Peyer's patch (tissue), 4 donors: ENCODE data around the gene CACNA2D2. TPM values are rescaled to one million over a fixed set of nuclear protein-coding genes. Genes with fewer than 3 reads are reported as not detected.

Experiments used
- DNase-seq, 3 donors: peaks; one replicate each; pipeline ENCODE4 v3.0.0-alpha.2; 2017 to 2019
- H3K27ac ChIP-seq, 4 donors: fragments of 200-600 bp; sonication (generic); one replicate each; pipeline ENCODE4 v1.5.1; 2016 to 2019
- H3K27me3 ChIP-seq, 2 donors: fragments of 200-600 bp; sonication (generic); one replicate each; pipeline ENCODE4 v1.5.1; 2019
- H3K36me3 ChIP-seq, 3 donors: fragments of 200-600 bp; sonication (generic); one replicate each; pipeline ENCODE4 v1.5.1; 2016 to 2019
- H3K4me1 ChIP-seq, 4 donors: fragments of 200-600 bp; sonication (generic); one replicate each; pipeline ENCODE4 v1.5.1; 2016 to 2019
- H3K4me3 ChIP-seq, 4 donors: fragments of 200-600 bp; sonication (generic); 1 replicate in 3 of 4; 2 replicates in 1 of 4; pipeline ENCODE4 v1.5.1; 2016 to 2019; ENCODE audit warnings: mild to moderate bottlenecking in 1 of 4
- H3K9me3 ChIP-seq, 4 donors: fragments of 200-600 bp; sonication (generic); one replicate each; pipeline ENCODE4 v1.5.1; 2016 to 2019; ENCODE audit warnings: mild to moderate bottlenecking in 1 of 4
- CTCF ChIP-seq, 6 experiments: fragments of 450-650 bp in 4 of 6; fragments of 200-600 bp in 2 of 6; sonication (generic) in 1 of 6; IDR thresholded peaks; one replicate each; pipeline ENCODE4 v1.5.1; 2017 to 2019; ENCODE audit warnings: antibody characterized with exemption in 6 of 6, mild to moderate bottlenecking in 3 of 6, moderate library complexity in 1 of 6
- POLR2A ChIP-seq, 2 donors: fragments of 450-650 bp; IDR thresholded peaks; one replicate each; pipeline ENCODE4 v1.5.1; 2017; ENCODE audit warnings: antibody characterized with exemption in 2 of 2, mild to moderate bottlenecking in 2 of 2, moderate library complexity in 2 of 2
- total RNA-seq, 4 donors: library from RNA; depleted of rRNA; stranded (reverse); fragments of >200 nt; gene quantifications; one replicate each; pipeline ENCODE4 v1.1.0, GENCODE V29; 2016

CACNA2D2 gene
- total RNA-seq, 4 donors from 2014 or later, result 0.88 to 5.8 (median 1.2) TPM

- no peak for TF ChIP-seq POLR2A (IDR thresholded peaks at IDR 0.05)
- no peak for TF ChIP-seq CTCF (IDR thresholded peaks at IDR 0.05)
- no peaks in the 10 kb centered on the region for H3K36me3 ChIP-seq
- no peak for DNase-seq
- no peaks in the 10 kb centered on the region for H3K9me3 ChIP-seq
- no peaks in the 10 kb centered on the region for H3K4me1 ChIP-seq
- H3K27me3 ChIP-seq, result no peaks in the 10 kb centered on the region
- no peak overlapping the region for H3K4me3 ChIP-seq
- H3K27ac ChIP-seq, result no peak overlapping the region
These were observed 38.9 kb downstream of the CACNA2D2 start for GRCh38 chr3:50464569-50464968.

- Histone ChIP-seq H3K4me3 (no peak overlapping the region), H3K27me3 (no peaks in the 10 kb centered on the region), H3K36me3 (no peaks in the 10 kb centered on the region), H3K4me1 (no peaks in the 10 kb centered on the region), H3K27ac (no peak overlapping the region), H3K9me3 (no peaks in the 10 kb centered on the region)
- no peak for DNase-seq
- no peak for TF ChIP-seq POLR2A (IDR thresholded peaks at IDR 0.05)
- no peak for TF ChIP-seq CTCF (IDR thresholded peaks at IDR 0.05)
These were observed 43.6 kb downstream of the CACNA2D2 start for GRCh38 chr3:50459785-50460184.

GRCh38 chr3:50457988-50458387 is 45.4 kb downstream of the CACNA2D2 start:
- no peak overlapping the region for H3K27ac ChIP-seq
- TF ChIP-seq CTCF (IDR thresholded peaks at IDR 0.05) (no peak), POLR2A (IDR thresholded peaks at IDR 0.05) (no peak)
- H3K4me1 ChIP-seq, result no peaks in the 10 kb centered on the region
- no peaks in the 10 kb centered on the region for H3K36me3 ChIP-seq
- no peak overlapping the region for H3K4me3 ChIP-seq
- no peak for DNase-seq
- no peaks in the 10 kb centered on the region for H3K27me3 ChIP-seq
- H3K9me3 ChIP-seq, result no peaks in the 10 kb centered on the region

- no peak for DNase-seq
- H3K9me3 ChIP-seq, result no peaks in the 10 kb centered on the region
- no peaks in the 10 kb centered on the region for H3K4me1 ChIP-seq
- H3K4me3 ChIP-seq, result no peak overlapping the region
- no peak for TF ChIP-seq POLR2A (IDR thresholded peaks at IDR 0.05)
- no peak for TF ChIP-seq CTCF (IDR thresholded peaks at IDR 0.05)
- H3K27ac ChIP-seq, result no peak overlapping the region
- no peaks in the 10 kb centered on the region for H3K27me3 ChIP-seq
- H3K36me3 ChIP-seq, result no peaks in the 10 kb centered on the region
These were observed 48.0 kb downstream of the CACNA2D2 start for GRCh38 chr3:50455161-50456018.

GRCh38 chr3:50454481-50455070 is 48.9 kb downstream of the CACNA2D2 start:
- TF ChIP-seq CTCF (IDR thresholded peaks at IDR 0.05), result no peak
- TF ChIP-seq POLR2A (IDR thresholded peaks at IDR 0.05), result no peak
- no peaks in the 10 kb centered on the region for H3K27me3 ChIP-seq
- no peaks in the 10 kb centered on the region for H3K4me1 ChIP-seq
- no peak overlapping the region for H3K4me3 ChIP-seq
- no peaks in the 10 kb centered on the region for H3K36me3 ChIP-seq
- H3K27ac ChIP-seq, result no peak overlapping the region
- H3K9me3 ChIP-seq, result no peaks in the 10 kb centered on the region
- DNase-seq, result no peak
